Sigmoid colon (tissue), 4 donors: ENCODE measurements around the gene TNFRSF12A.

Experiments
- POLR2A ChIP-seq, 2 donors: fragments of 450-650 bp; IDR thresholded peaks; one replicate each; pipeline ENCODE4 v1.6.1; 2016; ENCODE audit warnings: antibody characterized with exemption in 2 of 2, mild to moderate bottlenecking in 2 of 2, moderate library complexity in 2 of 2
- POLR2AphosphoS5 ChIP-seq, 4 donors: sonication (generic); formaldehyde crosslinking; IDR thresholded peaks; one replicate each; pipeline ENCODE4 v1.6.1; 2017; ENCODE audit warnings: antibody characterized with exemption in 4 of 4

DNA sequence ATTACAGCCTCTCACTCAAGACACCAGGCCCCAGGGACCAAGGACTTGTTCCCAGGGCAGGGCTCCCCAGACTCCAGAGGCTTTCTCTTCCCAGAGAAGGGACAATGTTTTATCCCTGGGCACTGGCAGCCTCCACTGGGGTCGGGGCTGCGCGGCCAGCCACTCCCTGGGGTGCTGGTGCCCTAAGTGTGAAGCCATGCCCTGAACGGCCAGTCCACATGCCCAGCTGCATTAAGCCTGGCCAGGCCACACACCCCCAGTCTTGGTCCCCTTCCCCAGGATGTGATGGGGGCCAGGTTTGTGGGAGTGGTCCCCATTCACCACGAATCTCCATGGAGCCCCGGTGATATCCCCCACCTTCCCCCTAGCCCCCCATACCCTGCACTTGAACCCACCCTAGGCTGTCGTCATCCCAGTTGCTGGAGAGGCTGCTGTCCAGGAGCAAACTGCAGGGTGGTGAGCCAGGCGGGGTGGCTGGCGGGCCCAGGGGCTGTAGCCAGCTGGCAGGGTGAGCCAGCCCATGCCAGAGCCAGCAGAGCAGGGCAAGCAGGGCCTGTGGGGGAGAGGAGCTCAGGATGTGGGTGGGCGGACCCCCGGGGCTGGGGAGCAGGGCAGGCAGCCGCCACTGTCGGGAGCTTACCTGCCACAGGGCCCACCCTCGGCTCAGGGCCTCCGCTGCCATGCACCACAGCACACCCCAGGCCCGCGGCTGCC lies 46.4 kb upstream of the TNFRSF12A start:
- TF ChIP-seq POLR2A (IDR thresholded peaks at IDR 0.05) (no peak), POLR2AphosphoS5 (IDR thresholded peaks at IDR 0.05) (no peak)
